Naive B cell (primary cell): Measurements from ENCODE around the gene ANKRD53. TPM values are rescaled to one million over a fixed set of nuclear protein-coding genes. Genes with fewer than 3 reads are reported as not detected.
"Not testable (repeated sequence)": the region's sequence is repeated elsewhere in the genome, so short reads cannot be mapped to it uniquely, and the experiment has no call there.

Experiments used
- ATAC-seq, 2 donors: fragments of 150-1000 bp; cut with Tn5 transposase; 2 replicates each; pipeline ENCODE4 v1.10.0; 2021; ENCODE audit warnings: low read depth in 2 of 2, mild to moderate bottlenecking in 2 of 2, moderate library complexity in 2 of 2
- DNase-seq: peaks from one replicate; pipeline ENCODE4 v3.0.0; 2022
- H3K27ac Mint-ChIP-seq, 6 donors: one replicate each; pipeline ENCODE4 v1.8.0; 2020 to 2022; ENCODE audit warnings: mild to moderate bottlenecking in 6 of 6, mixed read lengths in 6 of 6, moderate library complexity in 5 of 6, inconsistent platforms in 2 of 6
- H3K27me3 Mint-ChIP-seq, 3 donors: one replicate each; pipeline ENCODE4 v1.8.0; 2021 to 2022; ENCODE audit warnings: mixed read lengths in 3 of 3, mild to moderate bottlenecking in 1 of 3
- H3K36me3 Mint-ChIP-seq, 2 donors: one replicate each; pipeline ENCODE4 v1.8.0; 2020 to 2022; ENCODE audit warnings: mixed read lengths in 2 of 2, inconsistent platforms in 1 of 2, mild to moderate bottlenecking in 1 of 2
- H3K4me1 Mint-ChIP-seq, 3 donors: one replicate each; pipeline ENCODE4 v1.8.0; 2020 to 2022; ENCODE audit warnings: mixed read lengths in 3 of 3, inconsistent platforms in 1 of 3, mild to moderate bottlenecking in 1 of 3, moderate library complexity in 1 of 3
- H3K4me3 Mint-ChIP-seq, 8 donors: one replicate each; pipeline ENCODE4 v1.8.0; 2020 to 2022; ENCODE audit warnings: mild to moderate bottlenecking in 8 of 8, mixed read lengths in 8 of 8, moderate library complexity in 8 of 8, inconsistent platforms in 2 of 8
- H3K9me3 Mint-ChIP-seq, 7 donors: one replicate each; pipeline ENCODE4 v1.8.0; 2020 to 2022; ENCODE audit warnings: mixed read lengths in 7 of 7, mild to moderate bottlenecking in 5 of 7, inconsistent platforms in 2 of 7, moderate library complexity in 1 of 7
- polyA plus RNA-seq, 6 donors: library from polyadenylated mRNA; unstranded; fragments of 300-500 nt; fragmentation: Illumina TruSeq; gene quantifications; one replicate each; pipeline ENCODE4 v1.2.3, GENCODE V29; 2021; ENCODE audit warnings: low read depth in 6 of 6

ANKRD53 gene
- polyA plus RNA-seq, 6 donors from 2014 or later, result not detected

GRCh38 chr2:70992945-70993853, 14.8 kb downstream of the ANKRD53 start:
- H3K9me3 Mint-ChIP-seq, result no peaks in the 10 kb centered on the region
- peak overlapping the region in 5 of 6 donors; percentile 91 to 98 (median 94) for H3K27ac Mint-ChIP-seq
- H3K36me3 Mint-ChIP-seq, result peaks cover 0 to 7% of the 10 kb centered on the region in 2 donors
- peak overlapping the region; percentile 92 to 100 (median 98) for H3K4me3 Mint-ChIP-seq
- DNase-seq (no peak), ATAC-seq (no peak)
- peaks cover 34 to 48% (median 38%) of the 10 kb centered on the region in 3 donors for H3K4me1 Mint-ChIP-seq
- H3K27me3 Mint-ChIP-seq, result no peaks in the 10 kb centered on the region

GRCh38 chr2:70994009-70994698, 15.7 kb downstream of the ANKRD53 start:
- Mint-ChIP-seq H3K27me3 (no peaks in the 10 kb centered on the region), H3K4me1 (peaks cover 30 to 41% (median 38%) of the 10 kb centered on the region in 3 donors), H3K36me3 (no peaks in the 10 kb centered on the region), H3K4me3 (peak overlapping the region; percentile 92 to 100 (median 98)), H3K27ac (peak overlapping the region in 5 of 6 donors; percentile 91 to 98 (median 94)), H3K9me3 (no peaks in the 10 kb centered on the region)
- DNase-seq (no peak), ATAC-seq (peak; percentile 6 to 15)

- H3K9me3 Mint-ChIP-seq, result no peaks in the 10 kb centered on the region
Observed at GRCh38 chr2:70994699-70995425, 16.4 kb downstream of the ANKRD53 start, which contains the start of gene TEX261. Gene TEX261 (minus strand): TSS chr2:70994873. CDS start chr2:70994757, 116 bp downstream.

GRCh38 chr2:70995426-70995729, 16.9 kb downstream of the ANKRD53 start:
- Mint-ChIP-seq H3K27me3 (no peaks in the 10 kb centered on the region), H3K4me3 (peak overlapping the region; percentile 86 to 100 (median 96)), H3K36me3 (no peaks in the 10 kb centered on the region), H3K9me3 (no peaks in the 10 kb centered on the region), H3K27ac (peak overlapping the region in 5 of 6 donors; percentile 51 to 83 (median 74)), H3K4me1 (peaks cover 30 to 41% (median 41%) of the 10 kb centered on the region in 3 donors)
- ATAC-seq (peak; percentile 49 to 54), DNase-seq (peak; percentile 39)

More at GRCh38 chr2:70994699-70995425, 16.4 kb downstream of the ANKRD53 start, which contains the start of gene TEX261:
- H3K27me3 Mint-ChIP-seq, result no peaks in the 10 kb centered on the region
- DNase-seq, result peak; percentile 91
- peak within 1 kb of the TSS; percentile 95 to 100 (median 98) for H3K4me3 Mint-ChIP-seq
- ATAC-seq, result peak; percentile 94
- peaks cover 30 to 41% (median 38%) of the 10 kb centered on the region in 3 donors for H3K4me1 Mint-ChIP-seq
- H3K36me3 Mint-ChIP-seq, result no peaks in the 10 kb centered on the region
- peak within 1 kb of the TSS; percentile 59 to 98 (median 93) for H3K27ac Mint-ChIP-seq

- not testable (repeated sequence) for H3K27me3 Mint-ChIP-seq, H3K9me3 Mint-ChIP-seq, H3K27ac Mint-ChIP-seq, DNase-seq, ATAC-seq, H3K4me3 Mint-ChIP-seq, H3K36me3 Mint-ChIP-seq
- peaks cover 11 to 31% (median 21%) of the 10 kb centered on the region in 3 donors for H3K4me1 Mint-ChIP-seq
Observed at GRCh38 chr2:70998885-70999284, 20.5 kb downstream of the ANKRD53 start.

GRCh38 chr2:70999362-70999761, 20.9 kb downstream of the ANKRD53 start:
- no peak for ATAC-seq
- H3K36me3 Mint-ChIP-seq, result no peaks in the 10 kb centered on the region
- H3K4me3 Mint-ChIP-seq, result no peak overlapping the region
- peaks cover 8 to 27% (median 18%) of the 10 kb centered on the region in 3 donors for H3K4me1 Mint-ChIP-seq
- H3K27ac Mint-ChIP-seq, result peak overlapping the region in 1 of 6 donors; percentile 34
- peaks cover 0 to 12% (median 11%) of the 10 kb centered on the region in 3 donors for H3K27me3 Mint-ChIP-seq
- no peak for DNase-seq
- H3K9me3 Mint-ChIP-seq, result no peaks in the 10 kb centered on the region

- not testable (repeated sequence) for H3K27ac Mint-ChIP-seq, ATAC-seq, H3K9me3 Mint-ChIP-seq, DNase-seq, H3K36me3 Mint-ChIP-seq
- H3K4me3 Mint-ChIP-seq, result peak overlapping the region in 1 of 8 donors; percentile 52
- peaks cover 3 to 18% (median 17%) of the 10 kb centered on the region in 3 donors for H3K27me3 Mint-ChIP-seq
- peaks cover 8 to 27% (median 18%) of the 10 kb centered on the region in 3 donors for H3K4me1 Mint-ChIP-seq
Observed at GRCh38 chr2:70999931-71000330, 21.5 kb downstream of the ANKRD53 start.

GRCh38 chr2:71000780-71001591, 22.6 kb downstream of the ANKRD53 start:
- Mint-ChIP-seq H3K4me3 (peak overlapping the region; percentile 55 to 78 (median 73)), H3K9me3 (no peaks in the 10 kb centered on the region), H3K4me1 (peaks cover 1 to 20% (median 11%) of the 10 kb centered on the region in 3 donors), H3K27me3 (peaks cover 4 to 28% (median 27%) of the 10 kb centered on the region in 3 donors), H3K27ac (peak overlapping the region in 4 of 6 donors; percentile 44 to 68 (median 49)), H3K36me3 (no peaks in the 10 kb centered on the region)
- DNase-seq (peak; percentile 73), ATAC-seq (peak; percentile 96 to 97)

- peaks cover 0 to 18% (median 9%) of the 10 kb centered on the region in 3 donors for H3K4me1 Mint-ChIP-seq
- H3K27ac Mint-ChIP-seq, result peak overlapping the region in 2 of 6 donors; percentile 67 to 93
- H3K27me3 Mint-ChIP-seq, result peaks cover 4 to 30% (median 28%) of the 10 kb centered on the region in 3 donors
- no peak for ATAC-seq
- no peaks in the 10 kb centered on the region for H3K9me3 Mint-ChIP-seq
- H3K4me3 Mint-ChIP-seq, result peak overlapping the region in 3 of 8 donors; percentile 28 to 55 (median 47)
- no peaks in the 10 kb centered on the region for H3K36me3 Mint-ChIP-seq
- no peak for DNase-seq
Observed at GRCh38 chr2:71001592-71001927, 23.1 kb downstream of the ANKRD53 start.

GRCh38 chr2:71001981-71002570, 23.6 kb downstream of the ANKRD53 start:
- Mint-ChIP-seq H3K4me1 (peaks cover 0 to 18% (median 9%) of the 10 kb centered on the region in 3 donors), H3K4me3 (peak overlapping the region in 2 of 8 donors; percentile 28 to 55), H3K36me3 (no peaks in the 10 kb centered on the region), H3K27ac (peak overlapping the region in 2 of 6 donors; percentile 67 to 93), H3K9me3 (no peaks in the 10 kb centered on the region), H3K27me3 (peaks cover 4 to 30% (median 28%) of the 10 kb centered on the region in 3 donors)
- ATAC-seq (no peak), DNase-seq (no peak)

GRCh38 chr2:71003396-71003795, 25.0 kb downstream of the ANKRD53 start:
- H3K27me3 Mint-ChIP-seq, result peaks cover 4 to 39% (median 36%) of the 10 kb centered on the region in 3 donors
- H3K4me1 Mint-ChIP-seq, result peaks cover 0 to 18% (median 9%) of the 10 kb centered on the region in 3 donors
- DNase-seq (no peak), ATAC-seq (no peak)
- no peaks in the 10 kb centered on the region for H3K36me3 Mint-ChIP-seq
- H3K4me3 Mint-ChIP-seq, result no peak overlapping the region
- peak overlapping the region in 2 of 6 donors; percentile 19 to 44 for H3K27ac Mint-ChIP-seq
- no peaks in the 10 kb centered on the region for H3K9me3 Mint-ChIP-seq
